Measurements from ENCODE around the gene FAM193A.
"Not testable (repeated sequence)": the region's sequence is repeated elsewhere in the genome, so short reads cannot be mapped to it uniquely, and the experiment has no call there.

The FAM193A gene

DNA sequence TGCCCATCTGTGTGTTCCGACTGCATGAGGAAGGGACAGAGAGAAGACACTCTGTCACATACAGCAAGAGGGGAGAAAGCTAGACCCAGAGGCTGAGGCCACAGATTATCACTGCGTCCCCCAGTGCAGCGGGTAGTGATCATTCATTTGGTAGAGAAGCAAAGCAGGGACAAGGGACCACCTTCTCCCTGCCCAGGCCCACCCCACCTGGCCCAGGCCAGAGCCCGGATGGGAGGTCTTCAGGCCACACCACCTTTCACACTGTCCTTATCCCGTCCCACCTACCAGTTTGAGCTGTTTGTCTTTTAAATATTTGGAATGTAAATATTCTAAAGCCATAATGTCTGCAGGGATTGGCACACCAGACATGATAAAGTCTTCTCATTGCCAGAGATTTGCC is 209.1 kb downstream of the FAM193A start:
- FAIRE-seq, result no peak
- DNase-seq (ENCODE audit: low spot score), result no peak

DNA sequence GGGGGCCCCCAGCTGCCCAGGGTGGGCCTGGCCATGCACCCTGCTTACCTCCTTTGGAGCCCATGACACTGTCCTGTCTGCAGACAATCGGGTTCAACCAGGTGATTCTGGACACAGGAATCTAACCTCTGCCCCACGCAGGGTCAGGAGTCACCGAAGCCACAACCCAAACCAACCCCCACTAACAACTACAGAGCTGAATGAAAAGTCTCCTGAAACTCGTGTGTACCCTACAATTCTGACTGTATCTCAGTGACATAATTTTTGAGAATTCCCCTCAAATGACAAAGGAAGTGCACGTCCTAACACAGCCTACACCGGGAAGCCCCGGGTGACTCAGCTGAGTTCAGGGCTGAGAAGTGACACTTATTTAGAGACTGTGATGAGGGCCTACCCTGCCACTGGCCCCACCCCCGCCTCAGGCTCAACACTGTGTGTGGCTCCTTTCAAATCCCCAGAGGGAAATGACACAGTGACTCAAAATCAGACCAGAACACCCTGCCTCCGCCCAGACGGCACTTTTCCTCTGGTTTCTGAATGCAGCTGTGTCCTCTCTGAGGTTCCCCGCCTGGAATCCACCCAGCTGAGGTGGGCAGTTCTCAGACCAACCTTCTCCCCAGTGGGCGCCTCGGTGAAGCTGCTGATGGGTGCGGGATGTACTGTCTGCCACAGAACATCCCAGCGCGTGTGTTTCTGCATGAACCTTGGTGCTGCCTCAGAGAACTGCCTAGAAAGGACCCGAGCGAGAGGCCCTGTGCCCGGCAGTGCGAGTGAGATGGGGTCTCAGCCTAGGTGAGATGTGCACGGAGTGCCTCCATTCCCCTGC is 209.7 kb downstream of the FAM193A start:
- FAIRE-seq, result no peak
- DNase-seq (ENCODE audit: low spot score), result no peak

DNA sequence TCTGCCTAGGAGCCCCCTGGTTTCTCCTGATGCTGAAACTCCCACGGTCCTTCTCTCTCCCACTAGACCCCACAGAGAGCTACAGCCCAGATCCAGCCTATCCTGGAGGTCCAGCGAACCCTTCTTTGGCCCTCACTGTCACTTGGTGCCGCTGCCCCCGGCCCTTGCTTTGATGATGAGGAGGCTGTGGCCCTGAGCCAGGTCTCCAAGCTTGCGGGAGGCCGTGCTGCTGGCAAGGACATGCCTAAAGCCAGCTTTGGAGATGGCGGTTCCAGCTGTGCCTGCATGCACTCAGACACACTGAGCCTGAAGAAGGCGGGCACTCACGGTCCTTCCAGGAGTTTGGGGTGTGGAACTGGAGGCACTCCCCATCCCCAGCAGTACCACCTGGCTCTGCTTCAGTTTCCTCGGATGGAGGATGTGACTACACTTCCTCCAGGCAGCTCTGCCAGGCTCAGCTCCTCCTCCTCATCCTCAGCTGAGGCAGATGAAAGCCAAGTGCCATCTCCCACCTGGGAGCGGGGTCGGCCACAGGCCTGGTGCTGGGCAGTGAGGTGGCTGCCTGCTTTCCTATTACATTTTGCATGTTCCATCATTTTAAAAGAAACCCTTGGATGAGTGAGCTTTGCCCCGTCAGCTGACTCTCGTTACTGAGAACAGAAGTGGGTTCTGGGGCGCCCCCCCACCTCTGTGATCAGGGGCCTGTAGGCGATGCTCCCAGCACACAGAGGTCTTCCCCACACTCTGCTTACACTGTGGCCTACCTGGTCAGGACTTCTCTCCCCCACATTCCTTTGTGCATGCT is 210.6 kb downstream of the FAM193A start:
- DNase-seq (ENCODE audit: low spot score) (no peak), FAIRE-seq (no peak)

GRCh38 chr4:2750719-2751605 is 214.5 kb downstream of the FAM193A start:
- FAIRE-seq, result no peak
- no peak for DNase-seq (ENCODE audit: low spot score)

DNA sequence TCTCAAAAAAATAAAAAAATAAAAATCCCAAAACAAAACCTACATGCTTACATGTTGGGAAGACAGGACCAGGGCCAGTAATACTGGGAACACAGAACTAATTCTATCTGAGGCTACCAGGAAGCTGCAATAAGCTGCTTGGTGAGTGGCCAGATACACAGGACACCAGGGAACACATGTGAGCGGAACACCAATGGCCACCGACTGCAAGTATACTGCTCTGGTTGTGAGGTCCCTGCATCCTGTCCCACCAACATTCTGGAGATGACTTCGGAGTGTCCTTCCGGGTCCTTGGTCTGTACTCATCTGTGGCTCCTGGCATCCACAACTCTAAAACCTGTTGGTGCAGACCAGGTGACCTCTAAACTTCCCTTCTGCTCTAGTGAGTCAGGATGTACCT is 217.0 kb downstream of the FAM193A start:
- DNase-seq (ENCODE audit: low spot score), result no peak

GRCh38 chr4:2754848-2755819 is 218.7 kb downstream of the FAM193A start:
- no peak for DNase-seq (ENCODE audit: low spot score)
- no peak for FAIRE-seq

More for the DNA sequence above, 217.0 kb downstream of the FAM193A start:
- FAIRE-seq, result no peak

DNA sequence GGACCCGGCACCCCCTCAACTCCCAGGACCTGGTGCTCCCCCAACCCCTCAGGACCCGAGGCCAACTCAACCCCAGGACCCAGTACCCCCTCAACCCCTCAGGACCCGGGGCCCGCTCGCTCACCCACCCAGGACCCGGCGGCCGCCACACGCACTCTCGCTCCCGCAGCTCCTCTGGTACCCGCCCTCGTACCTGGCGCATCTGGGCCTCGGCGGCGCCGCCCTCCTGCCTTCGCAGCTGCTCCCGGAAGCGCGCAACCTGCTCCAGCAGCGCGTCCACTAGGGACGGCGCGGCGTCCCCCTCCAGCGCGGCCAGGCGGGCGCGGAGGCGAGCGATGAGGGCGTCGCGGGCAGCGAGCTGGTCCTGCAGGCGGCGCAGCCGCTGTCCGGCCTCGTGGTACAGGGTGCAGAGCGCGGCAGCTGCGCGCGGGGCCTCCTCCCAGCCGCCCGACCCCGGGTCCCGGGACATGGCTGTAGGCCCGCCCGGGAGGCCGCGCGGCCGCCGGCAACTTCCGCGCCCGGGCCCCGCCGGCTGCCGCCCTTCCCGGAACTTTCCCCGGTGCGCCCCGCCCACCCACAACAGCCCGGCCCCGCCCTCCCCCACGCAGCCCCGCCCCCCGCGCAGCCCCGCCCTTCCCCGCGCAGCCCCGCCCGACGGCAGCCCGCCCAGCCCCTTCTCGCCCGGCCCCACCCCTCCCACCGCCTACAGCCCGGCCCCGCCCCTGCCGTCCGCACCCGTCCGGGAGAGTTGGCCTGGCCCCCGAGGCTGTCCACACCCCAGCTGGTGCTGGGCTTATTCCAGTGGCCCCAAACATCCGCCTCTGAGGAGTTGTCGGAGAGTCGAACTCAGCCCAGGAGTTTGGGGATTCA is 219.6 kb downstream of the FAM193A start, which contains the start of gene TNIP2:
TSS of gene TNIP2 (minus strand) at position 516 of the 870 bp plus-strand sequence. CDS start at position 469, 47 bp downstream.
- FAIRE-seq, result no peak
- DNase-seq (ENCODE audit: low spot score), result peak; percentile 89

GRCh38 chr4:2756691-2757350 is 220.4 kb downstream of the FAM193A start:
- FAIRE-seq, result no peak
- DNase-seq (ENCODE audit: low spot score), result no peak

DNA sequence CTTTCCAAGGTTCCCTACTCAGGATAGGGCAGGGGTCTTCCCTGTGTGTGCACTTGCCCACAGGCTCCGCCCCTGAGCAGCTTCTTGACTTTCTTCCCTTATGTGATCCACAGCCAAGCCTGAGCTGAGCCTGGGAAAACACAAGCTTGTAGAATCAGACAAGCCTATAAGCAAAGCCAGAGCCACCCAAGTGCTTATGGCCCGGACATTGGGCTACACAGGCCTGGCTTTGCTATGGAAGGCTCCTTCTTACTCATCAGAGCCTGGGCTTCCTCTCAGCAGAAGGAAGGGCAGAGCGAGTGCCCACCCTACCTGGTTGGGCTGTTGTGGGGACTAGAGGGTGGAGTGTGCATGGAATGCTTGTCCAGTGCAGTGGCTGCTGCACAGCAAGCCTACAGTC is 221.0 kb downstream of the FAM193A start:
- no peak for DNase-seq (ENCODE audit: low spot score)
- FAIRE-seq, result no peak

- no peak for FAIRE-seq
- DNase-seq (ENCODE audit: low spot score), result no peak
These were observed 224.8 kb downstream of the FAM193A start for GRCh38 chr4:2761035-2761923.

GRCh38 chr4:2762048-2762447 is 225.6 kb downstream of the FAM193A start:
- no peak for FAIRE-seq

GRCh38 chr4:2762486-2763370 is 226.3 kb downstream of the FAM193A start:
- FAIRE-seq; DNase-seq (ENCODE audit: low spot score): not testable (repeated sequence)

More at GRCh38 chr4:2762048-2762447, 225.6 kb downstream of the FAM193A start:
- no peak for DNase-seq (ENCODE audit: low spot score)

- no peak for DNase-seq (ENCODE audit: low spot score)
- FAIRE-seq, result no peak
These were observed 227.1 kb downstream of the FAM193A start for GRCh38 chr4:2763511-2763967.

DNA sequence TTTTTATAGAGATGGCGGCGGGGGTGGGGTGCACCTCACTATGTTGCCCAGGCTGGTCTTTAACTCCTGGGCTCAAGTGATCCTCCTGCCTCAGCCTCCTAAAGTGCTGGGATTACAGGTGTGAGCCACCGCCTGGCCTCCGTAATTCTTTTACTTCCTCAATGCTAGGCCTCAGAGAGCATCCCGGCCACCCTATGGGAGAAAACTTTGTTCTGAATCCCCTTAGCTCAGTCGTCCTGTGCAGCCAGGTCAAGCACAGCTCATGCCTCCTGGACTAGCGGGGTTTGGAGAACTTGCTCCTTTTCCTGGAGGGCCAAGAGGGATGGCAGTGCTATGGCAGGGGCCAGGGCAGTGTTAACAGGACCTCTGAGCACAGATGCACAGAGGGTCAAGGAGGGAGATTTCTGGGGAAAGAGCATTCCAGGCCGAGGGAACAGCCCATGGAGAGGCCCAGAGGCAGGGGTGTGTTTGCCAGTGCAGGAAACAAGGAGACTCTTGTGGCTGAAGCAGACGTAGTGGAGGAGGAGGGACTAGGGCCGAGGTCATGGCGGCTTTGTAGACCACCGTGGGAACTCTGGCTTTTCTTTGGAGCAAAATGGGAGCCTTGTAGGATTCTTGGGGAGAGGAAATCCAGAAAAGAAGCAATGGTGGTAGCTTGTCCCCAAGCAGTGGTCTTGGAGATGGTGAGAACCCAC is 229.5 kb downstream of the FAM193A start:
- DNase-seq (ENCODE audit: low spot score) (no peak), FAIRE-seq (no peak)

DNA sequence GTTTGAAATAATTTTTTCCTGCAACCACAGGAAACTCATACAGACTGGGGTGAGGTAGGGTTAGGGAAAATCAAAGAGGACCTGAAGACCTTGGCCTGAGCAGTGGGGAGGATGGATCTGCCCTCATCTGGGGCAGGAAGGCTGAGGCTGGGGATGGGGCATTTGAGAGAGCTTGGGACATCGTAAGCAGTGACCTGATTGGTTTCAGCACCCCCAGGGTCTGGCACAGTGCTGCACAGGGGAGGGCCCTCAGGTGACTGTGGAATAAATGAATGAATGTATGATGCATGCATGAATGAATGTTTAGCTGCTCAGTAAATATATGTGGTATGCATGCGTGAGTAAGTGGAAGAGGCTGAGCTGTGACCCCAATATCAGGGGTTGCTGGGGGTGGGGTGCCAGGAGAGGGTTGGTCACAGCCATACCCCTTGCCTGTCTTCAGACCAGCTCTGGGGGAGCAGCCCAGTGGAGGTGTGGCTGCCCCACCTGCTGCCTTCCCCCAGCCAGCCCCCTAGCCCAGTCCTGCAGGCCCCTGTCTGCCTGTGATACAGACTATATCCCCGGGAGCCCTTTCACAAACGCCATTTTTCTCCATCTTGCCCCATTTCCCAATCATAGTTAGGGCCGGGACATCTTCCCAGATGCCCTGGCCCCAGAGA is 230.7 kb downstream of the FAM193A start:
- FAIRE-seq, result no peak
- no peak for DNase-seq (ENCODE audit: low spot score)
